HG03457 (cell line): Measurements from ENCODE around the gene MSH2.
A peak's percentile ranks its signal among the peaks of the same experiment; 100 is the strongest.

Experiments used
- ATAC-seq: cut with Tn5 transposase; IDR thresholded peaks from one replicate; pipeline ENCODE4 v1.9.1; 2021; ENCODE audit warnings: moderate number of reproducible peaks; ENCODE audit not compliant: unreplicated experiment

Gene MSH2

DNA sequence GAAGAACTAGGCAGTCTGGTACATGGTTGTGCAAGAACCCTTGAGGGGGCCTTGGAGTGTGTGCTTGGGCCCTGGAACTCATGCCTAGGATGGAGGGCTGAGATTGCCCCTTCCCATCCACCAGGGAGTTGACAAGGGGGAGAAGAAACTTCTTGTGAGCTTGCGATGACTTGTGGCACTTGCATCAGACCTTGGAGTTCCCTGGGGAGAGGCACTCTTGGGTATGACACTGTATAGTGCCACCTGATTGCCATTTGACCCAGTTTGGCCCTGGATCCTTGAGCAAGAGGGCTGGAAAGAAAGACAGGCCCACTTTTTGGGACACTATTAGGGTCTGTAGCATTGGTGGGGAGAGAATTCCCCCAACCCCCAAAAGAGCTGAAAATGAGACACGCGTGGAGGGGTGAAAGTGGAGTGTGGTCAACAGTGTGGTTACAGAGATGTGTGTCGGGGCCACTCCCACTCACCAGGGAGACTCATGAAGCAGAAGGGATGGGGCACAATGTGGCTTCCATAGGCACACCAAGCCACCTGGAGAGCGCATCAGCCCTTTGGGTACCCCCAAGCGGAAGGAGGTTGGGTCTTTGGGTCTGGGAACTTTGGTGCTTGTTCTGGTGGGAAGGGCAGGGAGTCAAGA lies 101.3 kb downstream of the MSH2 start:
- no peak for ATAC-seq

- ATAC-seq, result no peak
Measured at GRCh38 chr2:47506024-47506423, 103.1 kb downstream of the MSH2 start.

DNA sequence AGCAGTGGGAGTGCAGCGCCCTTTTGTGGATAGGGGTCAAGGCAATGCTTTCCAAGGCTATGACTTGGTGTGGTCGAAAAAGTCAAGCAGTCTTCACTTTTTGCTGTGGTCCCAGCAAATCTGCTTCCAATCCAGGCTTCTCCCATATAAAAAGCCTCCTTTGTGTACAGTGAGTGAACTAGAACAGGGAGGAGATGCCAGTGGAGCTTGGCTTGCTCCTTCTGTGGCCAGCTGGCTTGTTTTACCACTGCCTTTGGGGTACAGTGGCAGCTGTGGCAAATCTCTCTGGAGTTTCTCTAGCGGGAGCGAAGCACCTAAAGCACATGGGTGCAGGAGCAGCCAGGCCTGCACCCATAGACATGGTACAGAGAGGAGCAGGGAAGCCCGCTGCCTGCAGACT lies 103.5 kb downstream of the MSH2 start:
- ATAC-seq, result no peak

DNA sequence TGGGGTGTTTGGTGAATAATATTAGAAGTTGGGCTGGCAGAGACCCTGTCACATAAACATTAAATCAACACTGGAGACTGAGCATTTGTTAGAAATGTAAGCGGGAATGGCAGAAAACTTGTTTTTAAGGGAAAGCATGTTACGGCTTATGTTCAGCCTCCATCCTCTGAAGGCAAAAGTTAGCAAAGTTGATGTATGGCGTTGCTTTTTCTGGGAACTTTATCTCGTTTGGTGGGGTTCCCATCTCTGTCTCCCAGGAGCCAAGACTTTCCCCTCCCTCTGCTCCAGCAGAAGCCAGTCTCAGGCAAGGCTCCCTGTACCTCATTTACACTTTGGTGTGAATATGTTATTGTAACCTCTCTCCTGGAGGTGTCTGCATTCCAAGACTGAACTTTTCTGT lies 105.1 kb downstream of the MSH2 start:
- no peak for ATAC-seq

- no peak for ATAC-seq
Measured at GRCh38 chr2:47508641-47509040, 105.7 kb downstream of the MSH2 start.

GRCh38 chr2:47509250-47509649 lies 106.3 kb downstream of the MSH2 start:
- ATAC-seq, result no peak

- no peak for ATAC-seq
Measured at GRCh38 chr2:47509821-47510385, 106.9 kb downstream of the MSH2 start.

GRCh38 chr2:47510745-47511144 lies 107.8 kb downstream of the MSH2 start:
- no peak for ATAC-seq

DNA sequence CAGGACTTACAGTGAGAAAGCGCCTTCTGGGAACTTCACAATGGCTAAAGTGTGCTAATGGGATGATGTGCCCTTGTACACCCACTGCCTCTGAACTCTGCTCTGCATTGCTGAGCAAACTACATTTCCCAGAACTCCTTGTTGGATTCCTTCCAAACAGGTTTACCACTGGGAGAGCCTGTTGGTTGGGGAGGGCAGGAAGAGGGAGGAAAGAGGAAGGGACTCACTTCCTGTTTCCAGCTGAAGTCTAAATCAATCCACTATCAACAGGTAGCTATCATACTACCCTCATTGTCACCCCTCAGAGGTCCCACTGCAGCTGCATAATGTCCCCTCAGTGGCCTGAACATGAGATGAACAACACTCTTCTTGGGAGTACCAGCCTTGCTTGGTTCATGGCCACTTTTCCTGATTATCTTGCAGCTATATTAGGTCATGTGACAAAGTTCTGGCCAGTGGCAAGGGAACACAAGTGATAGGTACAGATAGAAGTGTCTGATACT lies 109.7 kb downstream of the MSH2 start:
- ATAC-seq, result no peak

DNA sequence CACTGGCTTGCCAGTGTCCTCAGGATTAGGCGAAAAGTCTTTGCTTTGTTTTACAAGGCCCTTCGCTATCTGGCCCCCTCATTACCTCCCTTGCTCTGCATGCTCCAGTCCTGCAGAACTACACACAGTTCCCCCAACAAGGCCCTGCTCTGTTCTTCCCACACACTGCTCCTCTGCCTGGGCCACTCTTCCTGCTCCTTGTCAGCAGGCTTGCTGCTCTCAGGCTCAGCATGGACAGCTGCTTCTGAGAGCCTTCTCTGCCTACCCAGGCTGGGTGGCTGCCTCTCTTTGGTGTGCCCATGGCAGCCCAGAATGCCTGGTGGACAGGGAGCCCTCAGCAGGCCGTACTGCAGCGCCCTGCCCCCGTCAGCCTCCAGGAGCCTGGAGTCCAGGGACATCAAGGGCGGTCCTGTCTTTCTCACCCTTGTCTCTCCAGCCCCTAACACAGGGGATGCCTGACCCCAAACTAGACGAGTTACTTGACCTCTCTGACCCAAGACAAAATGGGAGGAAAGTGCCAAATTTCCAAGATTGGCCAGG lies 111.1 kb downstream of the MSH2 start:
- ATAC-seq, result no peak

DNA sequence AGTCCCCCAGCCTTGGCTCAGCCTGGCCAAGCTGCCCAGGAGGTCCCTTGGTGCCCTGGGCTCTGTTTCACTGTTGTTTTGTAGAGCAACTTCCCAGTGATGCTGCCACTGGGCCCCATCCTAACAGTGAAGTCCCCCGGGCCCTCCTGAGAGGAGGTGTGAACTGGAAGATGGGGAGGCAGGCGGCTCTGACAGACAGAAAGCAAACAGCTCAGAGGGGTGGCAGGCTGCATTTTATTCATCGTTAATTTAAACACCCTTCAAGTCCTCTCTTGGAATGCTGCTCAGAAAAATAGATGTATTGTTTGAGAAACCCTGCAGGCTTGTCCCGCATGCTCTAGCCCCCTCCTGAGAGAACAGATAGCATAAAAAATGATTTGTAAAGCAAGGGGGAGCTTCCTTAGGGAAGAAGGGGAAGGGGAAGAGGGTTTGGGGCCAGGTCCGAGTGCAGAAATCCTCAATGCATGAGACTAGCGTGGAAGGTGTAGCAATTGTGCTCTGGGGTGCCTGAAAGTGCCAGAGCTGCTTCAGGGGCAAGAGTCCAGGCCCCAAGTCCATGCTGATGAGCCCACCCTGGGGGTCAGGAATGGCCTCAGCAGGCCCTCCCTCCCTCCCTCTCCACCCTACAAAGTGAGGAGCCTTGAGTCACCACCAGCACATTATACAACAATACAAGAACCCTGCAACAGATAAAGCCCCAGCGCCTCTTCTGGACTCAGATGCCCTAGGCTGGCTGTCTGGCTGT lies 113.6 kb downstream of the MSH2 start:
- no peak for ATAC-seq

GRCh38 chr2:47518497-47519146 lies 115.7 kb downstream of the MSH2 start:
- ATAC-seq, result no peak

- ATAC-seq, result no peak
Measured at GRCh38 chr2:47519147-47519537, 116.2 kb downstream of the MSH2 start.

DNA sequence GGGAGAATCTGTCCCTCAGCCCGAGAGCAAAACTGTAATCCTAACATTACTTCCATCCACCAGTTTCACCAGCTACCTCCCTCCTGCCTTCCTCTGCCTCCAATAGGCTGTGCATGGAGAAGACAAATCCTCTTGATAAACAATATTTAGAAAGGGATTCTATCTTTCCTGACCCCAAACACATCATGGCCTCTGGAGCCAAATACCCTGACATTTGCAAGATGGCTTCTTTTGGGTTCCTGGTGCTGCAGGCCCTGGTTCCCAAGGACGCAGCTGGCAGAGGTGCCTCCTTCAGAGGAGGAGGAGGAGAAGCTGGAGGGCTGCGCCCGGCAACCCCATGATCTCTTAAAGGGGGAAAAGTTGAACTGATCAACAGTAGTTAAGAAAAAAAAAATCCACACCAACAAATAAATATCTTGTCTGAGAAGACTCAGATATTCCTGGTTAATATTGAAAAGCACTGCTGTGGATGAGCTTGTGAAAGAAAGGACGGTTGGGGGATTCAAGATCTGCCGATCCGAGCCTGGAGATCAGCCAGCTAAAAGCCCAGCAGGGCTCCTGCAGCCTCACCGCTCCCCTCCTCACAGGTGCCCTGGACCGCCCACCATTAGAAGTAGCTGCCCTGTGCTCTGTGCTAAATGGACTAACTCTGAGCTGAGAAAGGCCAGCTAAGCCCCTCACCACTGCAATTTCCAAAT lies 116.8 kb downstream of the MSH2 start:
- ATAC-seq, result no peak

- ATAC-seq, result no peak
Measured at GRCh38 chr2:47520302-47520630, 117.3 kb downstream of the MSH2 start.

- ATAC-seq, result peak; percentile 77
Measured at GRCh38 chr2:47520825-47521665, 118.1 kb downstream of the MSH2 start.

- no peak for ATAC-seq
Measured at GRCh38 chr2:47521666-47522285, 118.8 kb downstream of the MSH2 start.

DNA sequence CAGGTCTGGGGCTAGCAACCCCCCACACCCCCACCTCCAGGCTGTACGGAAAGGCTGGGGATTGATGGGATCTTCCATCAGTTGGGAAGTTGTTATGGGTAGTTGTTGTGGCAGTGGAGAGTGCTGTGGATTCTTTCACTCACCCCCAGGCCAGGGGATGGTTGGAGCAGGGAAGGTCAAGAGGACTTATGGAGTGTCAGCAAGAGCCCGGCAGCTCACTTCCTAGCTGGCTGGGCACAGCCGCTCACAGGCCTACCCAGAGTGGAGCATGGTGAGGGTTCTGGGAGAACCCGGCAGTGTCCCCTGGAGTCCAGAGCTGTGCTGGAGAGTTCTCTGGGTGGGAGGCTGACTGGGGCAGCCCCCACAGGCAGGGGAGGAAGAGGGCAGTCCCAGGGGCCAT lies 122.2 kb downstream of the MSH2 start:
- no peak for ATAC-seq

DNA sequence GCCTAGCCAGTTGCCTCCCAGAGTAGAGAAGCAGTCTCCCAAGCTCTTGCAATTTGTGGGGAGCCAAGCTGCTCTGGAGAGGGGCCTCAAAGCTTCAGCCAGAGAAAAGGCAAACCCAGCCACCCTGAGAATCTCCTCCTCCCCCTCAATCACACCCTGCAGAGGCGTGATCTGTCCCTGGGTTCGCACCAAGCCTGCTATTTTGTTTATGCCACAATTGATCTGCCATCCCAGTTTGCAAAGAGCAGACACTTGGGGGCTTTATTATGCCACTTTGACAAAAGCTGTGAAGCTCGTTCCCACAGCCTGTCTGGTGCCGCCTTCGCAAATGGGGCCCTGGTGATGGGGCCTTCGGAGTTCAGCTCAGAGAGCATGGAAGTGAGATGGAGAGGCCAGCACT lies 125.5 kb downstream of the MSH2 start:
- ATAC-seq, result no peak

DNA sequence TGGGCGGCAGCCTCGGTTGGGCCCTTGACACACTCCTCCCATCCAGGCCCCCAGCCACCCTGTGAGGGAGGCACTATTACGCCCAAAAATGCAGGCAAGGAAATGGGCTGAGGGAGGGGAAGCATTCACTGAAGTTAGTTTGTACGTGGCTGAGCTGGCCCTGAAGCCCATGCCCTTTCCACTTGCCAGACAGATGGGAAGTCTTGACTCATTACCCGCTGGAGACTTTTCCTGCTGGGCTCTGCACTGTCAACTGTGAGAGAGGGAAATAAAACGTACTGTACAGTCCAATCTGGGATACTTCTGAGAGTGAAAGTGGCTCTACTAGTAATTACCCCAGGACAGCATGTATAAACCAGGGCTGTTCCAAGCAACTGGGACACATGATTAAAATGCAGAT lies 125.9 kb downstream of the MSH2 start:
- no peak for ATAC-seq
